MV-4-11 (cell line): ENCODE results near the gene TMTC4.
"Not testable (repeated sequence)": the region's sequence is repeated elsewhere in the genome, so short reads cannot be mapped to it uniquely, and the experiment has no call there.

Experiments used
- DNase-seq: peaks from one replicate; lab custom pipeline; 2025; lab: John Stamatoyannopoulos, UW

The TMTC4 gene

GRCh38 chr13:100627120-100627519, 47.5 kb downstream of the TMTC4 start:
- DNase-seq, result no peak

- DNase-seq, result no peak
Observed at GRCh38 chr13:100625447-100625846, 49.1 kb downstream of the TMTC4 start.

DNA sequence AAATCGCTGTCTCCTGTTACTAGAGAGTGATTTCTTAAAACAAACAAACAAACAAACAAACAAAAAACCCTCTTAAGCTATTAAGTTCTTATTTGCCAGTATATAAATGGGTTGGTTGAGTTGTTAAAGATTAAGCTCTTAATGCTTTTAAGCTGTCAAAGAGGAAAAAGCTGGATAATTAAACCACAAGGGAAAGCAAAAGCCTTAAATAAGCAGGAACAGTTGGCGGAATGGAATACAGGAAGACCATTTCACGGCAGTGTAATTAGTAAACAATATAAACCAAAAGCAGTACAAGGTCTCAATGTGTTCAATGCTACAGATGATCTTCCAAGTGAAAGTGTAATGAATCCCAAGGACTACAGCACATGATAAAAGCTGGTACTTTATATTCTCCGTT, 53.8 kb downstream of the TMTC4 start:
- DNase-seq, result no peak

DNA sequence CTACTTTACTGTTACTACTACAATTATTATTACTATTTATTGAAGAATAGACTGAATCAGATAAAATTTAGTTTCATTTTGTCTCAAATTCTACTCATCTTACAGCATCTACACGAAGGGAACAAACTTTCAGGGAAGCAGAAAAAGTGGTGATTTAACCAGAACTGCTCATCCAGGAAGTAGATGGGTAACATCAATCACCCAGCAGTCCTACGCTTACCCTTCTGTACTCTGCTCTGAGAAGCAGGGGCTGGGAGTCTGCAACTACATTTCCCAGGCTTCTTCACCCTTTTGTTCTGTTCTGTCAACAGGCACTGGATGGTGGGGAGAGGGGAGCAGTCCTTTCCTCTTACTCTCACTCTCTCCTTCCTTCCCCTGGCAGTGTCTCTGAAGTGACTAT, 54.7 kb downstream of the TMTC4 start:
- no peak for DNase-seq

DNA sequence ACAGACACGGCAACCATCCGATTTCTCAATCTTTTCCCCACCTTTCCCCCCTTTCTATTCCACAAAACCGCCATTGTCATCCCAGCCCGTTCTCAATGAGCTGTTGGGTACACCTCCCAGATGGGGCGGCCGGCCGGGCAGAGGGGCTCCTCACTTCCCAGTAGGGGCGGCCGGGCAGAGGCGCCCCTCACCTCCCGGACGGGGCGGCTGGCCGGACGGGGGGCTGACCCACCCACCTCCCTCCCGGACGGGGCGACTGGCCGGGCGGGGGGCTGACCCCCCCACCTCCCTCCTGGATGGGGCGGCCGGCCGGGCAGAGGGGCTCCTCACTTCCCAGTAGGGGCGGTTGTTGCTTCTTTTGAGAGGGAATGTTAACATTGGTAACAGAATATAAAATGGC, 55.7 kb downstream of the TMTC4 start:
- not testable (repeated sequence) for DNase-seq

DNA sequence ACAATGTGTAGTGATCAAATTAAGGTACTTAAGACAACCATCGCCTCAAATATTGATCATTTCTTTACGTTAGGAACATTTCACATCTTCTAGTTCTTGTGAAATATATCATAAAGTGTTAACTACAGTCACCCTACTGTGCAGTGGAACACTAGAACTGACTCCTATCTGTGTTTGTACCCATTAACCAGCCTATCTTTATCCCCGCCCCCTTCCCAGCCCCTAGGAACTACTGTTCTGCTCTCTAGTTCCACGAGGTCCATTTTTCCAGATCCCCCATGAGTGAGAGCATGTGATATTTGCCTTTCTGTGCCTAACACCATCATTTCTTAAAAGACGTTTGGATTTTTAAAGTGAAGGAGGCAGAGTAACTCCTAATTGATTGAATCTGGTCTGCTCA, 61.6 kb downstream of the TMTC4 start:
- no peak for DNase-seq

DNA sequence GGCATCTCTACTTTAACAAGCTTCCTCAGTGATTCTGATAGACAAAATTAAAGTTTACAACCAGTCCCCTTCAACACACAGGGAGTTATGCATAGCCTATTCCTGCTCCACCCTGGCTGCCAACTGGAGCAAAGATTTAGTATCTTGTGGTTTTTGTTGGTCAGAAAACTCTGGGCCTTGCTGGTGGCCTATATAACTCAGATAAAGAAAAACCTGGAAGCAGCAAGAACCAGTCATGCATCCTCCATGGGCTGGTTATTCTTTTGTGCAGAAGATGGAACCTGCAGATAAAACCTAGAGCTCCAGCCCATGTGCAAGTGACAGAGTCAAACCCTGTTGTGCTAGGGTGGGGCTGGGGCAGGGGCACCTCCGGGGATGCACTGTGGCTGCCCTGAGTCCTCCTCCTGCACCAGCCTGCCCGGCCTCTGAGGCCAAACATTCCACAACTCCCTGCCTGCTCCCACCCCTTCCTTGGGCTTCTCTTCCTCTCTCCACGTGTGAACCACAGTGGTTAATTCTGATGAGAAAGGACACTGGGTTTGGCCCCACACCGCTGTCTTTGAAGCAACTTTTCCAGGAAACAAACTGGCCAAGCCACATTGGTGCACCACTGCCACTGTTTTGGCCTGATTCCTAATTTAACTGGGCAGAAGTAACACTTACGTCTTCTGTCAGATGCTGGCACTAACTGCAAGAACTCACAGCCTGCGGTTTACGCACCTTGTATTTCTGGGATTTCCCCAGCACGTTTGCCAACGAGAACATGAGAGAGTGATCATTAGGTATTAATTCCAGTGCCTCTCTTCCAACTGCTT, 62.7 kb downstream of the TMTC4 start:
- peak; percentile 61 for DNase-seq

DNA sequence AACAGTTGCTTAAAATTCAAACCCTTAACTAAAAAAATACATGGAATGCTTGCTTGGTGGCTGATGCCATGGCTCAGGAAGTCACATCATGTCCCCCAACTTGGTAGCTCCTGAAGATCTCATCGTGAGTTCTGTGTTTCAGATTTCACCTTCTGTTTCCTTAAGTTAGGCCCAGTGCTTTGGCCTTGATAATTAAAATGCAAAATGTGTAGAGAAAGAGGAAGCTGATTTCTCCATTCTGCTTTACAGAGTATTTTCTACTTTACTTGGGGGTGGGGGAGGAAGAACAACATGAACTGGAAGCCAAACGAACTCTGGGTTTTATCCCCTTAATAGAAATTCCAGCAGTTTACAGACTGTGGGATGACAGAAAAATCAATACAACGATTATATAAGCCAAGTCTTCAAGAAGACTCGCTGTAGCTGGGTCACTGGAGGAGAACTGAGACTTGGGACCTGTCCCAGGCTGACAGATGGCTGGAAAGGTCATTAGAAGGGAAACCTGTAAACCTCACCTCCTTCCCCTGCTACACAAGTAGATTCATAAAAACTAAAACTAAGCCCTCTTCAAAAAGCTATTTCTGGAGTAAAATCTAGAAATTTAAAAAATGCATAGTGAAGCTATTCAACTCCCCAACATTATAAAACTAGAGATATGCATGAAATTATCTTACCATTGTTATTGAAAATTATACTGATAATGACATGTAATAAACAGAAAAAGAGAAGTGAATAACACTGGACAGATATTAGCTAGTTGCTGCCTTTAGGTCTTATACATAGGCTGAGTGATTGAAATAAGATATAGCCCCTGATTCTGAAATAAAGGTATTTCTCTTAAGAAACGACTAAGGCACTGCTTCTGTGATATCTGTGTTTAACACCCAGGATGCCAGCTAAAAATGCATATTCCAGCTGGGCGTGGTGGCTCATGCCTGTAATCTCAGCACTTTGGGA, 63.9 kb downstream of the TMTC4 start:
- peak; percentile 79 for DNase-seq

GRCh38 chr13:100608906-100609305, 65.7 kb downstream of the TMTC4 start:
- peak; percentile 93 for DNase-seq

GRCh38 chr13:100608489-100608888, 66.1 kb downstream of the TMTC4 start:
- no peak for DNase-seq

GRCh38 chr13:100604918-100605710, 69.5 kb downstream of the TMTC4 start:
- no peak for DNase-seq

GRCh38 chr13:100602493-100603111, 72.0 kb downstream of the TMTC4 start:
- DNase-seq, result no peak

DNA sequence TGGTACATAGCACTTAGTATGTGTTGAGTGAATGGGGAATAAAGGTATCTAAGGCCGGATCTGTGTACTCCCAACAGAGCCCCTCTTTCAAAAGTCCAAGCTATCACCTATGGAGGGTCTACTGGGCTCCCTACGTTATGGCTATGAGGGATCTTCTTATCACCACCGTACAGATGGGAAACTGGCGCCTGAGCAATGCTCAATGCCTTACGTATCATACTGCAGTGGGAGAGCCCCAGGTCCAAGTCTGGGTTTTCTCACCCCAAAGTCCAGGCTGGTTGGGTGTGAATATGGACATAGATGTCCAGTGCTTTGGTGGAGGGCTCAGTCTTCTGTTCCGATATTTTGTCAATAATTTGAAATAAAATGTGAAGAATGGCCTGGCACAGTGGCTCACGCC, 72.9 kb downstream of the TMTC4 start:
- no peak for DNase-seq

GRCh38 chr13:100600915-100601314, 73.7 kb downstream of the TMTC4 start:
- no peak for DNase-seq

DNA sequence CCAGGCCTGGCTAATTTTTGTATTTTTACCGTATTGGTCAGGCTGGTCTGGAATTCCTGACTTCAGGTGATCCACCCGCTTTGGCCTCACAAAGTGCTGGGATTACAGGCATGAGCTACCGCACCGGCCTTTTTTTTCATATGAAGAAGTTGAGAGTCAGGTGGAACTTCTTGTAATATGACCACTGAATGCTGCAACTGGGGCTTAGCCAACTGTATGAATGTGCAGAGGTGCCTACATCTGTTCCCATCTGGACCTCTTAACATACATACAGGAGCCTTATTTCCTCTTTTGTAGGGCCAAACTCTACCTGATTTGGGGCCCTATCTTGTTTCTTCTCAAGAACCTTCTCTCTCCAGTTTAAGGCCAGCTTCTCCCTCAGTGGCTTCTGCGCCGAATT, 74.1 kb downstream of the TMTC4 start:
- peak; percentile 6 for DNase-seq

DNA sequence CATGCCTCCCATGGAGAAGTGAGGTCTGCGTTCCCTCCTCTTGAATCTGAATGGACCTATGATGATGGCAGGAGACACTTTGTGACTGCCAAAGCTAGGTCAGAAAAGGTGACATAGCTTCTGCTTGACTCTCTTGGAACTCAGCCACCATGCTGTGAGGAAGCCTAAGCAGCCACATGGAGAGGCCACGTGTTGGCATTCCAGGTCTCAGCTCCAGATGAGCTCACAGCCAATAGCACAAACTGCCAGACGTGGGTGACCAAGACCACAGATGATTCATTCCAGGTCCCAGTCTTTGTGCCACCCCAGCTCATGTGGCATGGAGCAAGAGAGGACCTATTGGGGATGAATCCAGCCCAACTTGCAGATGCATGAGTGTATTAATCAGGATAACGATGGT, 77.3 kb downstream of the TMTC4 start:
- no peak for DNase-seq

GRCh38 chr13:100596516-100596915, 78.1 kb downstream of the TMTC4 start:
- DNase-seq, result no peak

DNA sequence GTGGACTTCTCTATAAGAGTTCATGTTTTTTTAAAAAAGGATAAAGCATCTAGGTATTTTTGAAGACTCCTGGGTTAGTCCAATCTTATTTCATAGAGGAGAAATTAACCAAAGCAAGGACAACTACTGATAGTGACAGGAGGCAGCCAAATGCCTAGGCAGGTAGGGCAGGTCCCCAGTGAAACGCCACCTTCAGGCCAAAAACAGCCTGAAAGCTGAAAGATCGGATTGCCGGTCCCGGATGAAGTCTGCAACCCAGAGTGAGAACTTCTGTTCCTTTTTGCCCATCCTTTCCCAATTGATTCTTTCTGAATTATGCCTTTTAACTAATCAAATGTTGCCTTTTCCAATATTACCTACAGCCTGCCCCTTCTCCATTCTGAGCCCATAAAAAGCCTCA, 79.9 kb downstream of the TMTC4 start:
- DNase-seq, result no peak

DNA sequence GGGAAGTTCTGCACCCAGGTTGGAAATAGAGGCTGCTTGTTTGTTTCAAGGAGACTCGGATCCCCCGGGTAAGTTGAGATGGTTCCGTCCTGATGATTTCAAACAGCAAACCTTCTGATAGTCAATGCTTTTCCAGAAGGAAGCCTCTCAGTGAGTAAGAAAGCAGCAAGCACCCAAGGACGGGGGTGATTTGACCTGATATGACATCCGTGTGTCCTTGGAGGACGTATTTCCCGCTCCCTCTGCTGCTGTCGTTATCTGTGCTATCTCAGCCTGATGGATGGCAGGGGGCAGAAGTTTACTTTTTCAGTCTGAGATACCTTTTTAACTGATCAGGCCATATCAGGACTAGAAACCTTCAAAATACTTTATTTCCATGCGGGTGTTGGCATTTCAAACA, 80.3 kb downstream of the TMTC4 start:
- DNase-seq, result no peak

DNA sequence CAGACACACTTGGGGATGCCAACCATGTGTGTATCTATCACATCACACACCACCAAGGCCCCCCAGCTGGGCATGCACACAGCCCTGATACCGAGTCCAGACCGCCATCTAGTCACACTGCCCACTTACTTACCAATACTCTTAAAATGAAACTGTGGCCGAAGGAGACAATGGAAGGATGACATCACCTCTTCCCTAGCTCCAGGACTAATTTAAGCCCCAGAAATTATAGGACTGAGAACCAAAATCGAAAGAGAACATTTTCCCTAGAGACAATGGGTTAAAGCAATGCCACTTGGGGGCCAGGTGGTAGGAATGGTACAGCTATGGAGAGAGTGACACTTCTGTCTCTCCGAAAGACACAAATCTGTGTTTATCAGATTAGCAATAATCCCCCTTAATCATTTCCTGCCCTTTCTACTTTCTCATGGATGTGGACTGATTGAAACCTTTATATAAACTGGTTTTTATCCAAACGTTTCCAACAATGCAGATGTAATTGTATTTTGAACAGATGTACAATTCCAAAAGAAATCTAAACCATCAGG, 85.3 kb downstream of the TMTC4 start:
- no peak for DNase-seq
